VCaP (cell line): ENCODE measurements around the gene CASQ2.

Experiments used
- H3K27ac ChIP-seq: fragments of 450-650 bp; 2 replicates; pipeline ENCODE4 v1.5.1; 2017
- CTCF ChIP-seq: fragments of 450-650 bp; conservative IDR thresholded peaks from 2 replicates; pipeline ENCODE4 v1.5.1; 2017; ENCODE audit warnings: mild to moderate bottlenecking, moderate library complexity

Gene CASQ2

GRCh38 chr1:115718011-115718754, 50.3 kb downstream of the CASQ2 start:
- no peak overlapping the region for H3K27ac ChIP-seq
- TF ChIP-seq CTCF = no peak

DNA sequence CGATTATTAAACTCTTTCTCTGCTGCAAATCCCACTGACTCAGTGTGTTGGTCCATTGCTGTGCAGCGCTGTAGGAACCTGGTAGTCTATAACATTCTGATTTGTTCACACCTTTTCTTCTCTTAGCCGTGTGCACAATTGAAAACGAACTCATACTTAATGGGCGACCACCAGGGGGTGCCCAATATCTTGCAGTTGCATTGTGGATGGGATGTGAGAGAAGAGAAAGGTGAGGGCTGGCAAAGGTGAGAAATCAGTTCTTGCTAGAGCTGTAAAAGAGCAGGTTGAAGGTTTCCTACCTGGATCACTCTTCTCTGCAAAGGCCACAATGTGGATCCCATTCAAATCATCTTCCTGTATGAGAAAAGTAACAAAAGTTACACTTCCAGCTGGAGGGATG, 51.0 kb downstream of the CASQ2 start:
- TF ChIP-seq CTCF = peak; percentile 27; the same call in 1 of the 2 replicates
- no peak overlapping the region for H3K27ac ChIP-seq

GRCh38 chr1:115714572-115715141, 53.9 kb downstream of the CASQ2 start:
- no peak for TF ChIP-seq CTCF
- peak overlapping the region; percentile 91 for H3K27ac ChIP-seq

GRCh38 chr1:115713906-115714305, 54.6 kb downstream of the CASQ2 start:
- no peak for TF ChIP-seq CTCF
- peak overlapping the region; percentile 91 for H3K27ac ChIP-seq

- TF ChIP-seq CTCF = no peak
- H3K27ac ChIP-seq = peak overlapping the region; percentile 91
Measured at GRCh38 chr1:115712911-115713609, 55.5 kb downstream of the CASQ2 start.

DNA sequence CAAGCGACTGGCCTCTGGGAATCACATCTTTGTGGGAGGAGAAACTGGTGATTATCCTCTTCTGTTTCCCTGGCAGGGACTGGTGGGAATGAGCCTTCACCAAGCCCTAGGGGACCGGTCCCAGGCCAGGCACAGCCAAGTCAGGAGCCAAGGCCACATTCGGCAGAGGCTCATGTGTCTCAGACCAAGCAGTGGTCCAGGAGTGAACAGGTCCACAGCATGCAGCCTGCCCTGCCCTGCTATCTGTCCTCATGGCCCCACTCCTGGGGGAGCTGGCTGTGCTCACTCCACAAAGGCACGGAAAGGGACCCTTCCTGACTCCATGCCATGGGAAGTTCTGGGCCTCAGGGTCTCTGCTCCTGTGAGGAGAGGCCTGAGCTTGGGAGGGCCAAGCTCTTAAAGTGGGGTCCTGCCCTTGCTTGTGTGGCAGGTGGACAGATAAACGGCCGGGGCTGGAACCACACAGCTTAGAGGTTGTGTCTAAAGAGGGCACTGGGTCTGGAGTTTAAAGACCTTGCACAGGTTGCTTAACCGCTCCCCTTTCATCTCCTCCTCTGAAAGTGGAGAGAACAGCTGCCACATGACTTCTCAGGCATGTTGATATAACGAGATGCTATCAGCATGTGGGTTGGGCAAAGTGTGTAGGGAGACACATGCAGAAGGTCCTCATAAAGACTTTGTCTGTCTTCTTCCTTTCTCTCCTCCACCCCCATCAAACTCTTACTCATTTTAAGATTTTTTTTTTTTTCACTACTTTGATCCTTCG, 57.5 kb downstream of the CASQ2 start:
- H3K27ac ChIP-seq = peak overlapping the region; percentile 91
- no peak for TF ChIP-seq CTCF
